GM10248 (cell line): ENCODE results near the gene SDSL.

Experiments used
- CTCF ChIA-PET: fragments of 300-600 bp; sonication (Branson Sonifier 250); formaldehyde crosslinking; extraction: SDS; loops from one replicate; lab custom pipeline; 2021; ENCODE audit warnings: antibody characterized with exemption; lab: Yijun Ruan, JAX
- POLR2A ChIA-PET: fragments of 350-650 bp; sonication (Branson Sonifier 250); formaldehyde crosslinking; extraction: SDS; loops from one replicate; lab custom pipeline; 2020; ENCODE audit warnings: antibody characterized with exemption; lab: Yijun Ruan, JAX
- DNase-seq: peaks from one replicate; pipeline ENCODE4 v3.0.0; 2012; ENCODE audit errors: extremely low spot score
- TF ChIP-seq, protein P1 (sequence below): IDR thresholded peaks from 2 replicates; pipeline ENCODE4 v1.5.1; 2012; ENCODE audit warnings: mild to moderate bottlenecking, low read depth; ENCODE audit errors: extremely low read depth, missing control alignments, control extremely low read depth

Gene SDSL

DNA sequence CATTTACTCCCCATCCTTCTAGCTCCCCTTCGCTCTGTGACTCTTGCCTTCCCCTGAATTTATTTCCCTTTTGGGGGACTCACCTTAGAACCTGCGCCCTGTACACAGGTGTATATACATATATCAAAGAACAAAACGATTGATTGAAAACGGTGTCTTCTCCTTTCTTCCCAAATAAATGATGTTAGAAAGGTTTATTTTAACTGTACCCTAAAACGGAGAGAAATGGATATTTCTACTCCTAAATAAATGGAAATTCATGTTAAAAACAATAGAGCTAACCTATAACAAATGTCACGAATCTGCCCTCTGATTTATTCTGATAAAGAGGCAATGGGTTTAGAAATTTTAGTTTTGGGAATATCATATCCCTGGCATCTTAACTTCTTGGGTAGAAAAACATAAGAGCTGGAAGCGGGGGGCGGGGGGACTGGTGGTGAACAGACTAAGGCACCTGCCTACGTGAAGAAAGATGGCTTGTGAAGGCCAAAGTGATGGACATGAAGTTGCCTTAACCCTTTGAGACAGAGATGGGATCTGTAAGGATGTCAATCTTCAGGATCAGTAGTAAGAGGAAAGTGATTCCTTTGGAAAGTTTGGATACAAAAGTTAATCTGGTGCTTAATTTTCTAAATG lies 58.3 kb downstream of the SDSL start:
- DNase-seq = no peak
- CTCF ChIA-PET = no interaction called here

DNA sequence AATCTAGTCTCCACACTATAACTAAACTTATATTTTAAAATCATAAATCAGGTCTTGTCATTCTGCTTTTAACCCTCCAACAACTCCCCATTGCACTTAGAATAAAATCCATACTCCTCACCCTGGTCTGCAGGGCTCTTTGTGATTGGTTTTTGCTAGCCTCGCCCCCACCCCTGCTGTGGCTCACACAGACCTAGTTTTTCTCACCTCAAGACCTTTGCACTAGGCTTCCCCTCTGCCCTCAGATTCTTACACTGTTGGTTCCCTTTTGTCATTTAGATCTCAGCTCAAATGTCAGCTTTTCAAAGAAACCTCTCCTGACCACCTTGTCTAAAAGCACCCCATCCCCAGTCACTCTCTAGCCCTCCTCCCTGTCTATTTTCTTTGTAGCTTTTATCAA lies 60.2 kb downstream of the SDSL start:
- ChIA-PET CTCF (no interaction called here), POLR2A (no interaction called here)
- no peak for DNase-seq
- TF ChIP-seq, protein P1, sequence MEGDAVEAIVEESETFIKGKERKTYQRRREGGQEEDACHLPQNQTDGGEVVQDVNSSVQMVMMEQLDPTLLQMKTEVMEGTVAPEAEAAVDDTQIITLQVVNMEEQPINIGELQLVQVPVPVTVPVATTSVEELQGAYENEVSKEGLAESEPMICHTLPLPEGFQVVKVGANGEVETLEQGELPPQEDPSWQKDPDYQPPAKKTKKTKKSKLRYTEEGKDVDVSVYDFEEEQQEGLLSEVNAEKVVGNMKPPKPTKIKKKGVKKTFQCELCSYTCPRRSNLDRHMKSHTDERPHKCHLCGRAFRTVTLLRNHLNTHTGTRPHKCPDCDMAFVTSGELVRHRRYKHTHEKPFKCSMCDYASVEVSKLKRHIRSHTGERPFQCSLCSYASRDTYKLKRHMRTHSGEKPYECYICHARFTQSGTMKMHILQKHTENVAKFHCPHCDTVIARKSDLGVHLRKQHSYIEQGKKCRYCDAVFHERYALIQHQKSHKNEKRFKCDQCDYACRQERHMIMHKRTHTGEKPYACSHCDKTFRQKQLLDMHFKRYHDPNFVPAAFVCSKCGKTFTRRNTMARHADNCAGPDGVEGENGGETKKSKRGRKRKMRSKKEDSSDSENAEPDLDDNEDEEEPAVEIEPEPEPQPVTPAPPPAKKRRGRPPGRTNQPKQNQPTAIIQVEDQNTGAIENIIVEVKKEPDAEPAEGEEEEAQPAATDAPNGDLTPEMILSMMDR = no peak

More for the DNA sequence above, 58.3 kb downstream of the SDSL start:
- POLR2A ChIA-PET = no interaction called here
- TF ChIP-seq, protein P1 = no peak

DNA sequence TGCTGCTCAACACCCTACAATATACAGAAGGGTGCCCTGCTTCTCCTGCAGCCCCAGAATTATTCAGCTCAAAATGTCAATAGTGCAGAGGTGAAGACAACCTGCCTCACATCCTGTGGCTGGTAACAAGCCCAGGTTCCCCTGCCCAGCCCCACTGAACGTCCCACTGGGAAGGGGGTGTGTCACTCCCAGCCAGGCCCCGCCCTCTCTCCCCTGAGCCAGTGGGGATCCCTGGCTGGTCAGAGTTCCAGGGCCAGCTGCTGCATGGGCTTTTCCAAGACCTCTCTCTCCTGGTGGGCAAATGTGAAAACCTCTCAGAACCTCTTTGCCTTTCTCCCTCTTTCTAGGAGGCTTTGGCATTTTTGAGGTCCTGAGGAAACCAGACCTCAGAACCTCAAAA lies 63.1 kb downstream of the SDSL start:
- DNase-seq = no peak
- TF ChIP-seq, protein P1 = no peak
- ChIA-PET CTCF (interaction anchor here (1.0 kb wide), 1 partner anchor 44 kb away, joined by 3 read pairs; no protein-coding TSS in a partner anchor), POLR2A (no interaction called here)

DNA sequence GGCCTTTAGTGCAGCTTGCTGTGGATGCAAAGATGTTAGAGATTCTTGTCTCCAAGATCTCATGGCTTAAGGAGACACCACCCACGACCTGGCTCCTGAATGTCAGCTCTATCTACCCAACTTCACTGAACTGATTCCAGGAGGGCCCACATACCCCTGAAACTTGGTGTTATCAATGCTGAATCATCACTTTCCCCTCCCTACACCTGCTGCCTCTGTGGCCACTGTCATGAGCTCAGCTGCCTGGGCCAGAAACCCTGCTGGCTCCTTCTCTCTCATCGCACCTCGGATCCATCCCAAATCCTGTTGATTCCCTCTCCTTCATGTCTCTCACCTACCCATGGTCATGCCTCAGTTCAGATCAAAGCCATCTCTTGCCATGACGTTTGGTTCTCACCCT lies 64.5 kb downstream of the SDSL start:
- POLR2A ChIA-PET = no interaction called here
- no peak for DNase-seq
- TF ChIP-seq, protein P1 = no peak
- CTCF ChIA-PET = no interaction called here
